HG02938 (cell line): ENCODE results near the gene SPAG5.

ENCODE experiments used
- ATAC-seq: cut with Tn5 transposase; IDR thresholded peaks from one replicate; pipeline ENCODE4 v1.9.1; 2021; ENCODE audit warnings: mild to moderate bottlenecking, moderate library complexity; ENCODE audit not compliant: unreplicated experiment

The SPAG5 gene

GRCh38 chr17:28573966-28574480, 24.8 kb downstream of the SPAG5 start:
- no peak for ATAC-seq

GRCh38 chr17:28573521-28573920, 25.3 kb downstream of the SPAG5 start:
- ATAC-seq = no peak

- ATAC-seq = no peak
These were observed 25.8 kb downstream of the SPAG5 start for GRCh38 chr17:28573040-28573380.

GRCh38 chr17:28572259-28573039, 26.4 kb downstream of the SPAG5 start:
- ATAC-seq = no peak

GRCh38 chr17:28571361-28572122, 27.3 kb downstream of the SPAG5 start, which contains the start of gene PIGS:
PIGS (minus strand) TSS chr17:28571524; CDS start chr17:28571496, 28 bp downstream.
- ATAC-seq = peak; percentile 84

GRCh38 chr17:28570716-28571360, 28.0 kb downstream of the SPAG5 start:
- ATAC-seq = peak; percentile 11

GRCh38 chr17:28569446-28569845, 29.4 kb downstream of the SPAG5 start:
- ATAC-seq = no peak

- no peak for ATAC-seq
These were observed 31.2 kb downstream of the SPAG5 start for GRCh38 chr17:28567604-28568003.

- no peak for ATAC-seq
These were observed 35.4 kb downstream of the SPAG5 start for GRCh38 chr17:28563475-28563874.

- no peak for ATAC-seq
These were observed 43.8 kb downstream of the SPAG5 start for GRCh38 chr17:28555022-28555421.

- ATAC-seq = no peak
These were observed 44.3 kb downstream of the SPAG5 start for GRCh38 chr17:28554565-28554964.

GRCh38 chr17:28553000-28553505, 45.8 kb downstream of the SPAG5 start:
- no peak for ATAC-seq

GRCh38 chr17:28552176-28552999, 46.4 kb downstream of the SPAG5 start, which contains the start of gene UNC119:
UNC119 (minus strand) TSS chr17:28552624; CDS start chr17:28552557, 67 bp downstream.
- no peak for ATAC-seq

GRCh38 chr17:28551421-28552175, 47.2 kb downstream of the SPAG5 start:
- ATAC-seq = no peak

GRCh38 chr17:28550858-28551257, 48.0 kb downstream of the SPAG5 start:
- no peak for ATAC-seq

- ATAC-seq = no peak
These were observed 49.3 kb downstream of the SPAG5 start for GRCh38 chr17:28549236-28550132.

- ATAC-seq = no peak
These were observed 50.3 kb downstream of the SPAG5 start for GRCh38 chr17:28548417-28549130.
